ENCODE measurements around the gene XKR3. TPM values are rescaled to one million over a fixed set of nuclear protein-coding genes. Genes with fewer than 3 reads are reported as not detected.
"Not testable (repeated sequence)": the region's sequence is repeated elsewhere in the genome, so short reads cannot be mapped to it uniquely, and the experiment has no call there.

Gene XKR3
- total and polyA plus RNA-seq, 8 donors = not detected

- H3K4me1 ChIP-seq; ATAC-seq; H3K27ac ChIP-seq; H3K27me3 ChIP-seq; H3K4me3 ChIP-seq; intact Hi-C loops (cut with DNase I); DNase-seq; H3K9me3 ChIP-seq; H3K36me3 ChIP-seq; FAIRE-seq: not testable (repeated sequence)
- 72 to 83% methylated on average over 21 of the region's 21 CpGs for WGBS, 2 donors
Observed at GRCh38 chr22:16747266-16748159, 77.7 kb downstream of the XKR3 start.

- not testable (repeated sequence) for FAIRE-seq
Observed at GRCh38 chr22:16734271-16734670, 90.9 kb downstream of the XKR3 start.

More at GRCh38 chr22:16734271-16734670, 90.9 kb downstream of the XKR3 start:
- H3K4me1 ChIP-seq; H3K9me3 ChIP-seq; H3K36me3 ChIP-seq; intact Hi-C loops (cut with DNase I); H3K27ac ChIP-seq; DNase-seq; H3K4me3 ChIP-seq; H3K27me3 ChIP-seq; ATAC-seq: not testable (repeated sequence)
- WGBS, 2 donors = 7 to 28% methylated on average over 1 of the region's 1 CpG

Other genes starting within 250 kb of the XKR3 start
- not detected for gene CCT8L2, start 232.6 kb downstream of the XKR3 start, total RNA-seq
- gene CCT8L2, start 232.6 kb downstream of the XKR3 start, polyA plus RNA-seq = not detected
- gene GAB4, start 182.8 kb upstream of the XKR3 start, total RNA-seq = not detected
- not detected for gene GAB4, start 182.8 kb upstream of the XKR3 start, polyA plus RNA-seq